Astrocyte (in vitro differentiated cells and primary cell): ENCODE measurements around the gene TRPM4.

Experiments used
- CTCF ChIP-seq: IDR thresholded peaks from 2 replicates; pipeline ENCODE4 v1.5.1; 2011; ENCODE audit warnings: low read depth, mild to moderate bottlenecking, inconsistent platforms, low read length, moderate library complexity; ENCODE audit not compliant: insufficient read depth
- EZH2 ChIP-seq: IDR thresholded peaks from 2 replicates; pipeline ENCODE4 v1.6.1; 2012; ENCODE audit warnings: mild to moderate bottlenecking, low read length, inconsistent platforms; ENCODE audit not compliant: insufficient read depth

GRCh38 chr19:49216071-49216470 is 58.5 kb downstream of the TRPM4 start:
- TF ChIP-seq EZH2 (no peak), CTCF (no peak)
